GM23338 (cell line): ENCODE measurements around the gene SEC24C. TPM values are rescaled to one million over a fixed set of nuclear protein-coding genes. Genes with fewer than 3 reads are reported as not detected.

Experiments
- ATAC-seq: fragments of 200-7000 bp; cut with Tn5 transposase; 3 replicates; pipeline ENCODE4 v1.9.1; 2020
- DNase-seq: peaks from one replicate; pipeline ENCODE4 v3.0.0-alpha.2; 2015; ENCODE audit warnings: low spot score
- H2AFZ ChIP-seq: fragments of 200-600 bp; sonication (generic); 2 replicates; pipeline ENCODE4 v1.8.0; 2016; ENCODE audit warnings: antibody characterized with exemption, mild to moderate bottlenecking, moderate library complexity
- H3F3A ChIP-seq: fragments of 200-600 bp; sonication (generic); replicated peaks from 2 replicates; pipeline ENCODE4 v1.8.0; 2017; ENCODE audit warnings: antibody characterized with exemption, mixed run types, low read depth
- H3K27ac ChIP-seq: fragments of 200-600 bp; sonication (generic); 2 replicates; pipeline ENCODE4 v1.6.1; 2016; ENCODE audit warnings: low read depth
- H3K27me3 ChIP-seq: fragments of 200-600 bp; sonication (generic); 2 replicates; pipeline ENCODE4 v1.8.0; 2016; ENCODE audit warnings: mild to moderate bottlenecking, mixed run types, moderate library complexity; ENCODE audit not compliant: insufficient read depth
- H3K36me3 ChIP-seq: fragments of 200-600 bp; sonication (generic); 2 replicates; pipeline ENCODE4 v1.8.0; 2016; ENCODE audit warnings: mild to moderate bottlenecking; ENCODE audit not compliant: insufficient read depth
- H3K4me1 ChIP-seq: fragments of 200-600 bp; sonication (generic); 2 replicates; pipeline ENCODE4 v1.8.0; 2016; ENCODE audit warnings: mild to moderate bottlenecking, moderate library complexity; ENCODE audit not compliant: insufficient read depth
- H3K4me2 ChIP-seq: fragments of 200-600 bp; sonication (generic); 2 replicates; pipeline ENCODE4 v1.7.1; 2017; ENCODE audit warnings: mixed run types
- H3K4me3 ChIP-seq: fragments of 200-600 bp; sonication (generic); 2 replicates; pipeline ENCODE4 v1.6.1; 2016; ENCODE audit warnings: mixed run types
- H3K79me2 ChIP-seq: fragments of 200-600 bp; sonication (generic); replicated peaks from 2 replicates; pipeline ENCODE4 v1.8.0; 2017; ENCODE audit warnings: mild to moderate bottlenecking; ENCODE audit not compliant: insufficient read depth
- H3K9me2 ChIP-seq: fragments of 200-600 bp; sonication (generic); 2 replicates; pipeline ENCODE4 v1.8.0; 2017; ENCODE audit not compliant: insufficient read depth
- H4K20me1 ChIP-seq: fragments of 200-600 bp; sonication (generic); replicated peaks from 2 replicates; pipeline ENCODE4 v1.8.0; 2017; ENCODE audit warnings: mild to moderate bottlenecking; ENCODE audit not compliant: insufficient read depth
- H3K27ac Mint-ChIP-seq: 2 replicates; pipeline ENCODE4 v1.8.0; 2020; ENCODE audit warnings: inconsistent platforms, mild to moderate bottlenecking, moderate library complexity, mixed read lengths
- H3K27me3 Mint-ChIP-seq: 3 replicates; pipeline ENCODE4 v1.8.0; 2022; ENCODE audit warnings: low read depth, mild to moderate bottlenecking, moderate library complexity, mixed read lengths, inconsistent platforms; ENCODE audit not compliant: insufficient read depth, poor library complexity
- H3K36me3 Mint-ChIP-seq: 3 replicates; pipeline ENCODE4 v1.8.0; 2021; ENCODE audit warnings: low read depth, mild to moderate bottlenecking, inconsistent platforms, moderate library complexity, mixed read lengths
- H3K4me1 Mint-ChIP-seq: 3 replicates; pipeline ENCODE4 v1.8.0; 2020; ENCODE audit warnings: mild to moderate bottlenecking, inconsistent platforms, mixed read lengths
- H3K4me3 Mint-ChIP-seq: 3 replicates; pipeline ENCODE4 v1.8.0; 2021; ENCODE audit warnings: moderate library complexity, mild to moderate bottlenecking, inconsistent platforms, mixed read lengths
- H3K9me3 Mint-ChIP-seq: 3 replicates; pipeline ENCODE4 v1.8.0; 2020; ENCODE audit warnings: moderate library complexity, mild to moderate bottlenecking, inconsistent platforms, mixed read lengths
- CREB1 ChIP-seq: fragments of 250-450 bp; sonication (Bioruptor Pico); IDR thresholded peaks from 2 replicates; pipeline ENCODE4 v1.5.0; 2020; ENCODE audit warnings: low read depth, mild to moderate bottlenecking, moderate library complexity
- ZNF462 ChIP-seq: fragments of 250-450 bp; sonication (Bioruptor Pico); IDR thresholded peaks from 2 replicates; pipeline ENCODE4 v1.5.0; 2020; ENCODE audit warnings: mild to moderate bottlenecking, moderate library complexity
- polyA plus RNA-seq: library from polyadenylated mRNA; unstranded; fragments of >200 nt; fragmentation: Nextera tagmentation; extraction: Ambion mirVana; gene quantifications from 2 replicates; pipeline ENCODE4 v1.2.1, GENCODE V29; 2016
- total RNA-seq: library from RNA; depleted of rRNA; stranded (reverse); fragments of >200 nt; shearing (Covaris generic); gene quantifications from 2 replicates; pipeline ENCODE4 v1.2.3, GENCODE V29; 2014
- TF ChIP-seq, protein P1 (sequence below): IDR thresholded peaks from one replicate; pipeline ENCODE4 v1.6.1; 2018; ENCODE audit warnings: antibody characterized with exemption; ENCODE audit not compliant: unreplicated experiment

SEC24C gene
- total and polyA plus RNA-seq, 2 experiments from 2014 or later: 16.9 to 64.2 TPM

GRCh38 chr10:73803680-73804286 lies 59.6 kb downstream of the SEC24C start:
- Histone ChIP-seq H3F3A (no peaks in the 10 kb centered on the region), H3K27ac (no peak overlapping the region), H3K79me2 (no peaks in the 10 kb centered on the region), H4K20me1 (peaks cover under 1% of the 10 kb centered on the region; the same call in 1 of the 2 replicates), H3K9me2 (no peaks in the 10 kb centered on the region), H2AFZ (no peak overlapping the region), H3K4me3 (no peak overlapping the region), H3K27me3 (no peaks in the 10 kb centered on the region), H3K36me3 (peaks cover 3% of the 10 kb centered on the region; the same call in 1 of the 2 replicates), H3K4me1 (no peaks in the 10 kb centered on the region), H3K4me2 (no peak overlapping the region)
- H3K4me3 Mint-ChIP-seq: no peak overlapping the region
- no peak overlapping the region for H3K27ac Mint-ChIP-seq
- H3K4me1 Mint-ChIP-seq: no peaks in the 10 kb centered on the region
- H3K9me3 Mint-ChIP-seq: no peaks in the 10 kb centered on the region
- DNase-seq (no peak), ATAC-seq (no peak)
- peaks cover 8% of the 10 kb centered on the region for H3K27me3 Mint-ChIP-seq
- peaks cover 49% of the 10 kb centered on the region for H3K36me3 Mint-ChIP-seq
- TF ChIP-seq ZNF462 (CRISPR knock-in tag): no peak
- no peak for TF ChIP-seq CREB1 (CRISPR knock-in tag)
- TF ChIP-seq, protein P1, sequence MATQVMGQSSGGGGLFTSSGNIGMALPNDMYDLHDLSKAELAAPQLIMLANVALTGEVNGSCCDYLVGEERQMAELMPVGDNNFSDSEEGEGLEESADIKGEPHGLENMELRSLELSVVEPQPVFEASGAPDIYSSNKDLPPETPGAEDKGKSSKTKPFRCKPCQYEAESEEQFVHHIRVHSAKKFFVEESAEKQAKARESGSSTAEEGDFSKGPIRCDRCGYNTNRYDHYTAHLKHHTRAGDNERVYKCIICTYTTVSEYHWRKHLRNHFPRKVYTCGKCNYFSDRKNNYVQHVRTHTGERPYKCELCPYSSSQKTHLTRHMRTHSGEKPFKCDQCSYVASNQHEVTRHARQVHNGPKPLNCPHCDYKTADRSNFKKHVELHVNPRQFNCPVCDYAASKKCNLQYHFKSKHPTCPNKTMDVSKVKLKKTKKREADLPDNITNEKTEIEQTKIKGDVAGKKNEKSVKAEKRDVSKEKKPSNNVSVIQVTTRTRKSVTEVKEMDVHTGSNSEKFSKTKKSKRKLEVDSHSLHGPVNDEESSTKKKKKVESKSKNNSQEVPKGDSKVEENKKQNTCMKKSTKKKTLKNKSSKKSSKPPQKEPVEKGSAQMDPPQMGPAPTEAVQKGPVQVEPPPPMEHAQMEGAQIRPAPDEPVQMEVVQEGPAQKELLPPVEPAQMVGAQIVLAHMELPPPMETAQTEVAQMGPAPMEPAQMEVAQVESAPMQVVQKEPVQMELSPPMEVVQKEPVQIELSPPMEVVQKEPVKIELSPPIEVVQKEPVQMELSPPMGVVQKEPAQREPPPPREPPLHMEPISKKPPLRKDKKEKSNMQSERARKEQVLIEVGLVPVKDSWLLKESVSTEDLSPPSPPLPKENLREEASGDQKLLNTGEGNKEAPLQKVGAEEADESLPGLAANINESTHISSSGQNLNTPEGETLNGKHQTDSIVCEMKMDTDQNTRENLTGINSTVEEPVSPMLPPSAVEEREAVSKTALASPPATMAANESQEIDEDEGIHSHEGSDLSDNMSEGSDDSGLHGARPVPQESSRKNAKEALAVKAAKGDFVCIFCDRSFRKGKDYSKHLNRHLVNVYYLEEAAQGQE: no peak
